NOMO-1 treated with DMSO at 0.1 percent for 48 hours (cell line): Measurements from ENCODE around the gene CANX.

ENCODE experiments used
- DNase-seq: peaks from one replicate; lab custom pipeline; 2025; ENCODE audit not compliant: unreplicated experiment; lab: John Stamatoyannopoulos, UW

The CANX gene

DNA sequence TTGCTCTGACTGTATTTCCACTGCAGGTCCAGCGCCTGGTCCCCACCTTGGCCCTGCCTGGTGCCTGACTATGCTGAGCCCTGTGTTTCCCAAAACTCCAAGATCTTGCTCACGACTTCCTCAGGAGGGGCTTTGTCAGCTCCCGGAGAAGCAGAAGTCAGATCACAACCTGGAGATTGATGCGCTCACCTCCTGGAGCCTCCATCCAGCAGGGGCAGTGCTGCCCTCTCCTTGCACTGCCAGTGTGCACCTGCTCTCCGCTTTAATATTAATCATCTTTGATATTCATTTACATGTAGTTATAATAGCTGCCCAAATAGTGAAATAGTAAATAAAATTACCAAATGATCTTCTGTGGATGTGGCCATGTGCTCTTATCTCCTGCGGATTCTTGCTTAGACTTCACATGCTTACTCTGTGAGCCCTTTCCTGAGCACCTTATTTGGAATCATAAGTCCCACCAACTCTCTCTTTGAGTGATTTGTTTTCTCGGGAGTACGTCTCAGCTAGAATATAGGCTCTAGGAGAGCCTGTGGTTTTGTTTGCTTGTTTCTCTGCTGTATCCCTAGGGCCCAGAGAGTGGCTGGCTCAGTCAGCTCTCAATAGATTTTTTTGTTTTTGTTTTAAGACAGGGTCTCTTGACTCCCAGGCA lies 51.2 kb downstream of the CANX start:
- no peak for DNase-seq

DNA sequence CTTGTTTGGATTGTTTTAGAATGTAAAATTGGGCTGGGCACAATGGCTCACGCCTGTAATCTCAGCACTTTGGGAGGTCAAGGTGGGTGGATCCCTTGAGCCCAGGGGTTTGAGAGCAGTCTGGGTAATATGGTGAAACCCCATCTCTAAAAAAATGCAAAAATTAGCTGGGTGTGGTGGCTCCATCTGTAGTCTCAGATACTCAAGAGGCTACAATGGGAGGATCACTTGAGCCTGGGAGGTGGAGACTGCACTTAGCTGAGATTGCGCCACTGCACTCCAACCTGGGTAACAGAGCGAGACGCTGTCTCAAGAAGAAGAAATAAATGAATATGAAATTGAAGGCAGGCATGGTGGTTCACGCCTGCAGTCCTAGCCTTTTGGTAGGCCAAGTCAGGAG lies 55.2 kb downstream of the CANX start:
- DNase-seq: no peak

DNA sequence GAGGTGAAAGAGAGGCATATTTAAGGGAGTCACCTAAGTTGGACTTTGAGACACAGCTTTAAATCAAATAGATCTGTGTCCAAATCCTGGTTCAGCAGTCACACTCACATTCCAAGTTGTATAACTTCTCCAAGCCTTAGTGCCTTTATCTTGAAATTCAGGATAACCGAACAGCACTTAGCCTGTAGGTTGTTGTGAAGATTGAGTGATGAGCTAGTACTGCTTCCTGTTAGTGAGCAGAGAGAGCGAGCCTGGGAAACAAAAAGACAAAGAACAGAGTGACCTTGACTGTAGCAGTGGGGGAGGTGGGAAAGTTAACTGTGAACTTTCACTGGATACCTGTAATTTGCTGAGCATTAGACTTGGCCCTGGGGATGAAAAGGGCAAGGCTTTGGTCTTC lies 56.3 kb downstream of the CANX start:
- DNase-seq: no peak

GRCh38 chr5:179758955-179759354 lies 60.2 kb downstream of the CANX start:
- DNase-seq: peak; percentile 89

DNA sequence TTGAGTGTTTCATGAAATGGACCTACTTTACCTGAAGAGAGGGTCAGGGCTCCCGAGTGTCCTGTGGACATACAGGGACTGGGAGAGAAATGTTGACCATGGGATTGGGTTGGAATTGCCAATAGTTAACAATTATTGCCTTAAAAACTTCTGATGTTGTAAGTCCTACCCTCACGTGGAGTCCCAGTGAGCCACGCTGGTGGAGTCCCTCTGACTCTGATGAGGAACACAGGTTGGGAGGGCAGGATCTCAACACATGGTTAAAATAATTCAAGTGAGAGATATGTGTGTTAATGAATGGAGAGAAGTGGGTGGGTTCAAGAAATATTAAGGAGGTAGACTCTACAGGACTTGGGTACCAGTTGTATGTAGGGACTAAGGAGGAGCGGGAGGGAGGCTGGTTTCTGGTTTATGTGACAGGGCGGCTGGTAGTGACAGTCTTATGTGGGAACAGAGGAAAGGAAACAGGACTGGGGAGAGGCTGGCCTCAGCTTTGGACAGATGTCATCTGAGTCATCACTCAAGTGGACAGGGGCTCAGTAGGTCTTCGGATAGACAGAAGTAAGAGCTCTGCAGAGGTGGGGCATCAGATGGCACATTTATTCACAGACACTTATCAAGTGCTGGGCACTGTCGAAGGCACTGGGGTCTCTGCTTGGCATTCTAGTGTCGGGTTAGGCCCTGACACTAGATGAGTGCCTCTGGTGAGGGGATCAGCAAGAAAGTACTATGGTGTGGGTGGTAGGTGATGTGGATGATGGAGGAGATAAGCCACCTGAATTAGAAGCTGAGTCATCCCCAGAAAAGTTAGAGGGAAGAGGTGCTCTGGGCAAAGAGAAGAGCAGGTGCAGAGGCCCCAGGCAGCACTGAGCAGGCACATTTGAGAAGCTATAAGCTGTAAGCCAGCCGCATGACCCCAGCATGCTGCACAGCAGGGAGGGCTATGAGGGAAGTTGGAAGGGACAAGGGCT lies 61.1 kb downstream of the CANX start:
- no peak for DNase-seq

DNA sequence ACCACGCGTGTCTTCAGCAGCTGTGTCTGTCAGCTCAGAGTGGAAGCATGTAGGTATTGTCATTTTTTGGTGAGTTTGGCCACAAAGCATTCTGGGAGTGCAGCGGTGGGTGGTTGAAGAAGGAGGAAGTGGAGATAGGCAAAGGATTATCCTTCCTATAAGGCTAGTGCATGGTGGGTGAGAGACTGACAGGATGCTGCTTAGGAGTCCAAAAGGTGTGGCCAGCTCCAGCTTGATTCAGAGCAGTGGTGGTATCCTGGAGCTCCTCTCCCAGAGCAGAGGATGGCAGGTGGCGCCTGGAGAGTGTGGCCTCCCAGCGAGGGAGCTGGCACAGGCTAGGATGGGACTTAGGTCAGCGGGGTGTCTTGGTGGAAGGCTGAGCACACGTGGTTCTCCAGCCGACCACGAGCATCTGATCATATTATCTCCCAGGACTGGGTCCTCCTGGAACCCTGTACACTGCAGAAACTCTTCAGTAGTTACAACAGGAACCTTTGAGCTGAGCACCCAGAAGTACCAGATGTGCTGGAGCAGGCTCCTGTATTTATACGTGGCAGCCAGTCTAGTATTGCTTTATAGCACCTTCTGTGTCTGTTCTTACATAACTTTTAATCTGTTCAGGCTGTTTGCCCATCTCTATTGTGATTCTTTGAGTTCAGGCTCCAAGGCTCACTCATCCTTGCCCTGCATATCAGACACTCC lies 63.5 kb downstream of the CANX start:
- DNase-seq: peak; percentile 68

DNA sequence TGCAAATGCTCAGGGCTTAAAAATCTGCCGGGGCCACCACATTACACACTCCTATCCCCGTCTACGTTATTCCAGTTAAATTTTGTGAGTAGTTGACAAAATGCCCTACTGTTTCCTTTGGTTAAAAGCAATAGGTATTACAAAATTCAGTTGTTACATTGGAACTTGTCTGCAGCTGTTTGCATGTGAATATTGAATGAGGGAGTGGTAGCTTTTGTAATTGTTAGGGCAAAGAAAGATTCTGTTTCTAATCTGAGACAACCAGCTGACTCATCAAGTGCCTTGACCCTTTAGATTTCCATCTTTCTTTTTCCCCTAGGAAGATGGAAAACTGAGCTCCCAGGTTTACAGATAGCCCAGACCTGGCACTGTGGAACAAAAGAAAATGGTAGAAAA lies 64.0 kb downstream of the CANX start:
- no peak for DNase-seq

DNA sequence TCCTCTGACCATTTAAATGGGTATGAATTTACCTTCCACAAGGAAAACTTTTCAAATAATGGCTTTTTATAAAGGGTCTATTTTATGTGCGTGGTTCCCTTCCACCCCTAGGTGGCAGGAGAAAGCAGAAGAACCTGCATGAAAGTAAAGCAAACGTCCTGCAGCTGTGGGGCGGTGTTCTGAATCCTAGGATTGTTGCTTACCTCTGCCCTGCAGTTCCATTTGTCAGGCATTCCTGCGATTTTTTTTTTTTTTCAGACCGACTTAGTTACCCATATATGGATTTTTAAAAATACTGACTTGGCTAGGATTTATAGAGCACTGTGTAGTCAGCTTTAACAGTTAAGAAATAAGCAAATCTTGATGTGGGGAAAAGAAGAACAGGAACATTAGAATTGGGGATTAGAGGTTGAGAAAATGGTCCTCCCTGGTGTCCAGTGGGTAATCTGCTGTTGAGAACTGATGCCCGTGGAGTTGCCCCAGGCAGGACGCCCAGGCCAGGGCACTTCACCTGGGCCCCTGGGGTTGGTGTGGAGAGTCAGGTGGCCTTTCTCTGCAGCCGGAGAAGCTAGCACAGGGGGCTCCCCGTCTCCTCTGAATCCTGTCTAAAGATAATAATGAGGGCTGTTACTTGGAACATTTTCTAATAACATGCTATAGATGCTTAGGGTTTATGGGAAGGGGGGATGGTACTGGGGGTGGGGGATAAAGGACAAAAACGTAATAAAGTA lies 64.6 kb downstream of the CANX start:
- DNase-seq: peak; percentile 51

- no peak for DNase-seq
Measured at GRCh38 chr5:179764056-179764455, 65.3 kb downstream of the CANX start.

DNA sequence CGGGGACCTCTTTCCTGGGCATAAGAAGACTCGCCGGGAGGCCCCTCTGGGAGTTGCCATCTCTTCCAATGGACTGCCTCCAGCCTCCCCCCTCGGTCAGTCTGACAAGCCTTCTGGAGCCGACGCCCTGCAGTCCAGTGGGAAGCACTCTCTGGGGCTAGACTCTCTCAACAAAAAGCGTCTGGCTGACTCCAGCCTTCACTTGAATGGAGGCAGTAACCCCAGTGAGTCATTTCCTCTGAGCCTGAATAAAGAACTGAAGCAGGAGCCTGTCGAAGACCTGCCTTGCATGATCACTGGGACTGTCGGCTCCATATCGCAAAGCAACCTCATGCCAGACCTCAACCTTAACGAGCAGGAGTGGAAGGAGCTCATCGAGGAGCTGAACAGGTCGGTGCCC lies 66.6 kb downstream of the CANX start:
- DNase-seq: peak; percentile 60

DNA sequence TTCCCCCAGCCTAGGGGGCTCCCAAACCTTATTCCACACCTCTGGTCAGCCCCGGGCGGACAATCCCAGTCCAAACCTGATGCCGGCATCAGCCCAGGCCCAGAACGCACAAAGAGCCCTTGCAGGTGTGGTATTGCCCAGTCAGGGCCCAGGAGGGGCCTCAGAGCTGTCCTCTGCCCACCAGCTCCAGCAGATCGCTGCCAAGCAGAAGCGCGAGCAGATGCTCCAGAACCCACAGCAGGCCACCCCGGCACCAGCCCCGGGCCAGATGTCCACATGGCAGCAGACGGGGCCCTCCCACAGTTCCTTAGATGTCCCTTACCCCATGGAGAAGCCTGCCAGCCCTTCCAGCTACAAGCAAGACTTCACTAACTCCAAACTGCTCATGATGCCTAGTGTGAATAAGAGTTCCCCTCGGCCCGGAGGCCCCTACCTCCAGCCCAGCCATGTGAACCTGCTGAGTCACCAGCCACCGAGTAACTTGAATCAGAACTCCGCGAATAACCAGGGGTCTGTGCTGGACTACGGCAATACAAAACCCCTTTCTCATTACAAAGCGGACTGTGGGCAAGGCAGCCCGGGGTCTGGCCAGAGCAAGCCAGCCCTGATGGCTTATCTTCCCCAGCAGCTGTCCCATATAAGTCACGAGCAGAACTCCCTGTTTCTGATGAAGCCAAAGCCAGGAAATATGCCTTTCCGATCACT lies 67.4 kb downstream of the CANX start:
- peak; percentile 30 for DNase-seq

- DNase-seq: no peak
Measured at GRCh38 chr5:179766726-179767455, 68.1 kb downstream of the CANX start.

- peak; percentile 82 for DNase-seq
Measured at GRCh38 chr5:179767496-179768100, 68.8 kb downstream of the CANX start.

DNA sequence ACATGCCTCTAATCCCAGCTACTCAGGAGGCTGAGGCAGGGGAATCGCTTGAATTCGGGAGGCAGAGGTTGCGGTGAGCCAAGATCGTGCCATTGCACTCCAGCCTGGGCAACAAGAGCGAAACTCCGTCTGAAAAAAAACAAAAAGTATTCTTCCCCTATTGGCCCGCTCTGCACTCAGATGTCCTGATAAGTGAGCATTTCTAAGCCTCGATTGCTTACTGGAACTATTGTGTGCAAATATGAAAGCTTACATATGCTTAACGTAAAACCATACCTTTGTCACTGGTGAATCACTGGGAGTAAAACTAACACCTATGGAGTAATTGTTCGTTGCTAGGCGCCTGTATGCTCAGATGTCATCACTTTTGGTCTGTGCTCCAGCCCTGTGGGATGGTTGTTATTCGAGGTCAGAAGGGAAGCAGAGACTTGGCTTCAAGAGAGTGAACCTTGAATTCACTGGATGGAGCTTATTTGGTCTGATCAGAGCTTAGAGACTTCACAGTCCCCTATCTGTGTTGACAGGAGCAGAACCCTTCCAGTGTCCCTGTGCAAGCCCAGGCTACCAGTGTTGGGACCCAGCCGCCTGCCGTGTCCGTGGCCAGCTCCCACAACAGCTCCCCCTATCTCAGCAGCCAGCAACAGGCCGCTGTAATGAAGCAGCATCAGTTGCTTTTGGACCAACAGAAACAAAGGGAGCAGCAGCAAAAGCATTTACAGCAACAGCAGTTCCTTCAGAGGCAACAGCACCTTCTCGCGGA lies 69.7 kb downstream of the CANX start:
- DNase-seq: no peak

DNA sequence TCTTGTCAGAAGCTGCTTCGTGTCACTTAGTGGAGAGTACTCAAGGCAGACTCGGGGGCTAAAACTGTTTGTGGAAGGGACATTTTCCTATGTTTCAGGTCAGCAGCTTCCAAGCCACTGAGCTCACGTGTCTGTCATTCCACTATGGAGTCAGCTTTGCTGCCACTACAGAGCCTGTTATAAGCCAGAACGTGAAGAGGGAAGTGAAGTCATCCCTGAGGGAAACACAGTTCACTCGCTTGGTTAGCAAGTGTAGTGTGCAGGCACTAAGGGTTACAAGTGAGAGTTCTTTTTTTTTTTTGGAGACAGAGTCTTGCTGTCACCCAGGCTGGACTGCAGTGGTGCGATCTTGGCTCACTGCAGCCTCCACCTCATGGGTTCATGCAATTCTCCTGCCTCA lies 70.5 kb downstream of the CANX start:
- no peak for DNase-seq

DNA sequence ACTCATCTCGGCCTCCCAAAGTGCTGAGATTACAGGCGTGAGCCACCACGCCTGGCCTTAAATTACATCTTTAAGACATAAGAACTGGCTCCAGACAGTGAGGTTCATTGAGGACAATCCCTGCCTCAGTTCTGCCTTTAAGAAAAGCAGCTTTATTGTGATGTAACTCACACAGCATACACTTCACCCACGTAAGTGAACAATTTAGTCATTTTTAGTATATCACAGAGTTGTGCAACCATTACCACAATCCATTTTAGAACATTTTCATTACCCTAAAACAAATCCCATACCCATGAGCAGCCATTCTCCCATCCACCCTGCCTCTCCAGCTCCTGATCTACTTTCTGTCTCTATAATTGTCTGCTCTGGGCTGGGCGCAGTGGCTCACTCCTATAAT lies 71.0 kb downstream of the CANX start:
- peak; percentile 65 for DNase-seq

GRCh38 chr5:179771311-179771895 lies 72.6 kb downstream of the CANX start:
- DNase-seq: peak; percentile 19

GRCh38 chr5:179772351-179772750 lies 73.6 kb downstream of the CANX start:
- peak; percentile 91 for DNase-seq
